Measurements from ENCODE around the gene MAGEA4.

GRCh38 chrX:151973851-151974335 lies 61.2 kb downstream of the MAGEA4 start:
- no peak for TF ChIP-seq POLR2AphosphoS5 (IDR thresholded peaks at IDR 0.05; ENCODE audit: insufficient read depth in 1 of 2, low read depth in 1 of 2)
- TF ChIP-seq, protein P1, sequence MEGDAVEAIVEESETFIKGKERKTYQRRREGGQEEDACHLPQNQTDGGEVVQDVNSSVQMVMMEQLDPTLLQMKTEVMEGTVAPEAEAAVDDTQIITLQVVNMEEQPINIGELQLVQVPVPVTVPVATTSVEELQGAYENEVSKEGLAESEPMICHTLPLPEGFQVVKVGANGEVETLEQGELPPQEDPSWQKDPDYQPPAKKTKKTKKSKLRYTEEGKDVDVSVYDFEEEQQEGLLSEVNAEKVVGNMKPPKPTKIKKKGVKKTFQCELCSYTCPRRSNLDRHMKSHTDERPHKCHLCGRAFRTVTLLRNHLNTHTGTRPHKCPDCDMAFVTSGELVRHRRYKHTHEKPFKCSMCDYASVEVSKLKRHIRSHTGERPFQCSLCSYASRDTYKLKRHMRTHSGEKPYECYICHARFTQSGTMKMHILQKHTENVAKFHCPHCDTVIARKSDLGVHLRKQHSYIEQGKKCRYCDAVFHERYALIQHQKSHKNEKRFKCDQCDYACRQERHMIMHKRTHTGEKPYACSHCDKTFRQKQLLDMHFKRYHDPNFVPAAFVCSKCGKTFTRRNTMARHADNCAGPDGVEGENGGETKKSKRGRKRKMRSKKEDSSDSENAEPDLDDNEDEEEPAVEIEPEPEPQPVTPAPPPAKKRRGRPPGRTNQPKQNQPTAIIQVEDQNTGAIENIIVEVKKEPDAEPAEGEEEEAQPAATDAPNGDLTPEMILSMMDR (IDR thresholded peaks at IDR 0.05) = no peak
